ENCODE measurements around the gene B4GALT6.
A peak's percentile ranks its signal among the peaks of the same experiment; 100 is the strongest.

Gene B4GALT6

DNA sequence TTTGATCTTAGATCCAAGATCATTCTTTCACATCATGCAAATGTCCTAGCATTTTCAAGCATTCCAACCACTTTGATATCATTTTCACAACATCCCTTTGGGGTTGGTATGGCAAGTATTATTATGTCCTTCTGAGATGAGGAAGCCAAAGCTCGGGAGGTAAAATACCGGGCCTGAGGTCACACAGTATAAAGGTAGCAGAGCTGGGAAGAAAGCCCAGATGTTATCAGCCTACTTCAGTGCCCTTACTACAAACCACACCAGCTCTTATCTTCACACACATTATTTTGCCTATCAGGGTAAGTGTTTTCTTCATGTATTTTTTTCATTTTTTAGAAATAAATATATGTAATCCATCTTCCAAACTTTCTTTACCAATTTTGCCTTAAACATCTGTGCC, 4.2 kb upstream of the B4GALT6 start:
- no peak for DNase-seq (ENCODE audit: low read depth)

DNA sequence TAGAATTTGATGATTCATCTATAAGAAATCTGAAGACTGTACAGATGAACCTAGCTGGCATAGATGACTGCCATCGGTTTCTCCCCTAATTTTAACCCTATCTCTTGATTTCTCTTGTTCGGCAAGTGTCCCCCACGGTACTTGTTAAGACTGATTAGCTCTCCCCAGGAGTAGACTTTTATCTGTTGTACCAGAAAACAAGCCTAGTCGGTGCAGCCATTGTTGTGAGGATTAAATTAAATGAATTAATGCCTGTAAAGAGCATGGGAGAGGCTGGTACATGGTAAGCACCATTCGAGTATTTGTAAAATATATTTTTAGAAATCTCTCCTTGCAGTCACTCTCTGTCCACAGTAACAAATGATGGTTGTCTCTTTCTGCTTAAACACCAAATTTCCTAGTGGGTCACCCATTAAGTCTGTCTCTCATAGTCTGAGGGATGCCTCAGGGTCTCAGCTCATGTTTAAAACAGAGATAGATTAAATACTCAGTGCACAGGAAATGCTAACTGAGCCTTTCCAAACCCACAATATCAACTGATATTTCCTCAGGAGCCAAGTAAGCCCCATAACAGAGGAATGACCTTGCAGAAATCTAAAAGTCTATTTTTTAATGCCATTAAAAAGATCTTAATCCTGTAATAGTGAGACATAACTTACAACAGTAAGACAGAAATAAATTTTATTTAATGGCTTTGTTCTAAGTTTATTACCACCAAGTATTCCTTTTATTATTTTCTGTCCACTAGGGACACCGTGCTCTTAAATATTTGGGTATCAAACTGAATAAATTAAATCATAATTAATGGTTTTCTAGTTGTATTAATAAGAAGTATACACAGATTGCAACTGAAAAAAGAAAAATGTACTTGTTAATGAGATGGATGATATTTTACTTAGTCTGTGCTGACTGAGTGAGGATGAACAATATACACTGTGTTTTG, 2.9 kb upstream of the B4GALT6 start:
- no peak for DNase-seq (ENCODE audit: low read depth)

DNA sequence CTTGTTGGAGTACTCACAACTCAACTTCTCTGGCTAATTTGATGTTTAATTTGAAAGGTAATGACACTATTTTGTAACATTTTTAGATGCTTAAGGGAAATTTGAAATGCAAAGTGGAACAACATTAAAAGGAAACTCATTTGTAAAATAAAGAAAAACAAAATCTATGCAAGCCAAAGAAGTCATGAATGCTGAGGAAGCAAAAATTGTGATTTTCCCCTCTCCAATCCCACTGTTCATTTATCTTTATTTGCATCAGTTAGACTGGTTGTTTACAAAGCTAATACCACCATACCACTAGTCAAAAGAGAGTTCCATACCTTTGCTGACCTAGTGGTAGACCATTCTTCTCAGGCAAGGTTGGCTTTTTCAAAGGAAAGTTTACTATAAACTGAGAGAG, 2.2 kb upstream of the B4GALT6 start:
- DNase-seq (ENCODE audit: low read depth) = no peak

DNA sequence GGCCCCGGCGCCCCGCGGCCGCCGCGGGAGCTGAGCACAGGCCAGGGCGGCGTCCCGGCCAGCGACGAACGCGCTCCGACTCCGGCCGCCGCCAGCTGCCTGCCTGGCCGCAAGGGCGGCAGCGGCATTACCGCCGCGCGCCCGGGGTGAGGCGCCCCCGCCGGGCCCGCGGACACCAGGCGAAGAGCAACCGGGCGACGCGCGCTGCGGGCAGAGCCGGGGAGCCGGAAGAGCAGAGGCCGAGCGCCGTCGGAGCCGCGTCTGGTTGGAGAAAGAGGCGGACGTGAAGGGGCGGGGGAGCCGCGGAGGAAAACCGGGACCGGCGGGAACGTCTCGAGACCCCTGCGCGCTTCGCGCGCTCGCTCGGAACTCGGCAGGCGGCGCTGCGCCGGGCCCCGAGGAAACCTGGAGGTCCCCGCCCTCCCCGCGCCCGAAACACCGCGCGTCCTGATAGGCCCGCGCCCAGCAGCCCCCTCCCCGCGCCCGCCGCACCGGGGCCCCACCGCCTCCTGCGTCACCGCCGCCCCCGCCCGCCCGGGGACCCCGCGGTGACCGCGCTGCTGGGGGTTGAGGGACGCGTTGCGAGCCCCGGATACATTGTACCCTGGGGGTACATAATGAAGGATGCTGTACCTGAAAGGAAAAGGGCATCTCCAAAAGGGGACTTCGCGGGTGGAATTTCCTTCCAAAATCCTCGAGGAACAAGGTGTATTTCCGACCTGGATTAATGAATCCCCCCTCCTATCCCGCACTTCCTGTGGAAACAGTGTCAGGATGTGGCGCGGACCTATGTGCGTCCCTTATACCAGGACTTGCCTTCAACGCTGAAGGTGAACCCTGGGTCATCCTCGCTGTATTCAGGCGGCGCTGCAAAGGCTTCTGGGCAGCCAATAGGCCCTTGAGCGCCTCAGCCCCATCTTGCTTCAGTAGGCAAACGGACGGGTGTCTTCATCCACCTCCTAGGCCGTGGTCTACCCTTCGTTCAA, 1.0 kb upstream of the B4GALT6 start:
- DNase-seq (ENCODE audit: low read depth) = peak; percentile 56

DNA sequence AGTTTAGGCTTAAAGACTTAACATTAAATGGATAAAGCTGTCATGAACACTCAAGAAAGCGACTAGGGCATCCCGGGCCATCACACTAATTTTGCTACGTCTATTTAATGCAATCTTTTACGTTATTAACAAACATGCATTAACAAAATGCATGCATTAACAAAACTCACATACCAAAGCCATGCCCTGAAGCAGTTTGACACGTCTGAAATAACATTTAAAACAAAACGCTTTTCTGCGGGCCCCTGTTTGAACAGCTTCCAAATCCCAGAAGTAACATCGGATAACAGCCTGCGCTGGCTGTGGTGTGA, 458 bp downstream of the B4GALT6 start:
- no peak for DNase-seq (ENCODE audit: low read depth)

DNA sequence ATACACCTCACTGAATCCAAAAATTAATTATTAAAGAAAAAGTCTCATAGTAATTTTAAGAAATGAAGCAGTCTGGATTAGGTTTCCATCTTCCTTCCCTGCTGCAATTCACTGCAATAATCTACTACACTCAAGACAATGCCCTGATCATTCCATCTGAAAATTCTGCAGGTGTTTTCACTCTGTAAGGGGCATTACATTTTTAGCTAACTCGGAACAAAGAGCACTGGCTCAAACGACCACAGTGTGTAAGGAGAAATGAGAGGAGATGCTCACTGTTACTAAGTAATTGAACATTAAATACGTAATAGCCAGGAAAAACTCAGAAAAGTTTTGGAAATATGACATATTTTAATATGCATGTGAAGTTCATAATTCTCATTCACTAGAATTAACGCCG, 1.3 kb downstream of the B4GALT6 start:
- DNase-seq (ENCODE audit: low read depth) = no peak

DNA sequence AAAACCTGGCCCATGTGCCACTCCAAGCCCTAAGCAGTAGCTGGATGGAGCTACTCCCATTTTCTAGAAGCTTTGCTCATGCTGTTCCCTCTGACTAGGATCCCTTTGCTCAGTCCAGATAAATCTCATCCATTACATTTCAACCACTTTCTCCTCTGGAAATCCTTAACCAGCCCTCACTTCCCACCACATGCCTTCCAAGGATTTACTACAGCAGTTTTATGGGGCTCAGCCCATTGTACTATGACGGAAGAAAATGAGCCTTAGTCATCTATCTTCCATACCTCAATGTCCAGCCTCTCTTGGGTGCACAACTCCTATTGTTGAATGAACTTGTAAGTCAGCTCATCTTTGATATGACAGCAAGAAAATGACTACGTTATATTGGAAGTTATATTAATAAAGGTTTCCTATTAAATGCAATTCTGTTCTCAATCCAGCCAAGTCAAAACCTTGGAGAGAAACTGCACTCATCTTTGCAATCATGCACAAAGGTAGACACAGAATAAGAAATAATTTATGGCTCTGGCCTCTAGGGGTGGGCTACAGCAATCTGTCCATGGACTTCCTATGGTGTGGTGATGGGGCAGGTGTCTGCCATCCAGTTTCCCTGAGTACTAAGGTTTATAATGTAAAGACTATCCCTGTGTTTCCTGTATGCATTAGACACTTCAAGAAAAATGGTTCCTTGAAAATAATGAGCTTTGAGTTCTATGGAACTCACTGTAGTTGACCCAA, 3.4 kb downstream of the B4GALT6 start:
- no peak for DNase-seq (ENCODE audit: low read depth)

DNA sequence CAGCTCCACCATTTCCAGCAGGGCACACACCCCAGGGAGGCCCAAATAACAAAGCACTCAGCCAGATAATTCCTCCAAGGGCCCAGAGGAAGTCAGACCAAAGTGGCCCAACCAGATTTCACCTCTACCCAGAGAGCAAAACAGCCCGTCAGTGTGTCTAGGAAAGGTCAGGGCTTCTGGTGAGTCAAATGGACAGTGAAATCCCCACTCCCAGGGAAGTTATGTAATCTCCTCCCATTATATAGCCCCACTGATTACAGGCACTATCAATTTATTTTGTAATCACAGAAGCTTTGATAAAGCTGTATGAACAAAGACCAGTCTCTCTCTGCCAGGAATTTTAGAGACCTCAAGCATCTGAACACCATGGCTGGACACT, 4.0 kb downstream of the B4GALT6 start:
- no peak for DNase-seq (ENCODE audit: low read depth)

DNA sequence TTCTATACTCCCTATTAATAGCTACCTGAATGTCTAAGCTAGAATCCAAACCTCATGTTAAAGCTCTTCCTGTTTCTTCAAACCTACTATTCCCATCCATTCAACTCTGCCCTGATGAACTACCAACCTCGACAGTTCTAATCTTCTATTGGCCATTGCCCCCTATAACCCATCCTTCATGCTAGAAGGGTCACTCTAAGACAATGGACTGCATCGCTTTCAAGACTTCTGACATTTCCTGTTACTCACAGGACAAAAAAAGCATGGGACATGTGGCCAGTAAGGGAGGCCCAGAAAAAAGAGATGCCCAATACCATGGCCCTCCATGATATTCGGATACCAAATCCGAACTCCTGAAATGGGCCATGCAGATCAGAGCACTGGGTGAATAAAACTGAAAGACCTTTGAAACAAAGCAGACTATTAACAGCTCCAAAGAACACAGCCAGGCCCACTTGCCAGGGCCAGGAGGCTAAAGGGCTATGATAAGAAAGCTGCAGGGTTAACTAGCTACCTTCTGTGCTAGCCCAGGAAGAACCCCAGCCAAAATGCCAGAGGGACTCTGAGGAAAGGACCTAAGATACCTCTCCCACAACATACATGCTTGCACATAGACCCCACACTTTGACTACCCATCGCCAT, 4.5 kb downstream of the B4GALT6 start:
- no peak for DNase-seq (ENCODE audit: low read depth)

DNA sequence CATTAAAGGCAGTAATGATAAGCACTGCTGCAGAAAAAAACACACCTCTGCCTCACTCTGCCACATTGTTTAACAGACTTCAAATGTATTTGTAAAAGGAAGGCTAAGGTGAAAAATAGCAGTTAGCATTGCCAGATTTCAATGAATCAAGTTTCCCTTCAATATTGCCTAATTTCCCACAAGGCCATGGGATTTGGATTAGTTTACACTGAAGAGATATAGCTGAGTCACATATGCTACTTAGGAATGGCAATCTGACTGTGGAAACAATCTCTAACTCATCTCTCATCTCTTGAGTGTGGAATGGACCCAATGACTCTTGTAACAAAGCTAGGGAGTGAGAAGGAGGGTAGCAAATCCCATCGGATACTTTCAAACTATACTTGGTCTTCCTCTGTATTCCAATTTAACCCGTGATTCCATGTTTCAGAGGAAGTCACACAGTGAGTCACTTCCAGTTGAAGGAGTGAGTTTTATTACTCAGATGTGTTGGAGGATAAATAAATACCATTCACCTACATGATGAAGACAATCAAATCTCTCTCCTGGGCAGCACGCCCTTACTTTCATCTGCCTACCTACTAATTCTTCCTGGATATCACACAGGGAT, 5.1 kb downstream of the B4GALT6 start:
- DNase-seq (ENCODE audit: low read depth) = no peak

DNA sequence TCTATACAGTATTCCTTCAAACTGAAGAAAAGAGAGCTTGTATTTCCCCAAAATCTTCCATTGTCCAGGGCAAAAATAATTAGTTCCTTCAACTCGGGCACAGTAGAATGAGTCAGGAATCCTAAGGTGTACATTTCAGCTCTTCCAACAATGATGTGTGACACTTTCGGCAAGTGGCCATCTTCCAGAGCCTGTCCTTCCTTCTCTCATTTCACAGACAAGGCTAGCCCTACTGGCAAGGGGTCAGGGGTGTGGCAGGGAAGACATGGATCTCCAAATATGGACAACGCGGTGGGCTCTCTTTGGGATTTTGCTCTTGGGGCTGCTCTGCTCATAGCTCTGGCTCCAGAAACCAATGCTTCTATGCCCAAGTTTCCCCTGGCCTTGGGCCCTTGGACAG, 6.0 kb downstream of the B4GALT6 start:
- no peak for DNase-seq (ENCODE audit: low read depth)

DNA sequence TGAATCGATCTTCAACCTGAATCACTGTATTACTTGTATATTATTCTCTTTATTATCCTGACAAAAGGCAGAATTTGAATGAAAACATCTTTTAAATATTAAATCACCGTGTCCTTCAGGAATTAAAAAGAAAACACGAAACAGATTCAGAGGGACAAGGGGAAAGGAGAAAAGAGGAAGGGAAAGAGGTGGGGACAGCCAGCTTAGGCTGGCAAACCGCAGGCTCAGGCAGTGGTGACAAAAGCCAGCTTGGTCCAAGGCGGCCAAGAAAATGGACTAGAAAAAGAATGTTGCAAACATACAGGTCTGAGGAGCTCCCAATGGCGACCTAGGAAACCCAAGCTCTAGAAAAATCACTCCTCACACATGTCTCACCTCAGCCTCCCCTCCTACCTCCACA, 6.8 kb downstream of the B4GALT6 start:
- no peak for DNase-seq (ENCODE audit: low read depth)

DNA sequence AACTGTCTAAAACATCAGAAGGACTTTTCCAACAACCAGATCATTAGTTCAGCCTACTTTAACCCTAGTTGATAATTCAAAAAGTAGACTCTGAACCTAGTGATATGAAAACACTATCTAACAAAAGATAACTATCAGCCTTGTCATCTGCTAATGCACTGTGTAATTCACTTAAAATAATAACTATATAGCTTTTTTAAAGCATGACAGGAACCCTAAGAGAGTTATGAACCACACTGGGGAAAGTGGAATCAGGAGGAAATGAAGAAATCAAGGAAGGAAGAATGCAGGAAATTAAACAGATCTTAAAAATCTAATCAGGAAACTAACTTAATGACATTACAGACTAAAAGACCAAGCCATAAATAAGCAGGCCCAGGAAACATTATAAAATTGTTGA, 9.0 kb downstream of the B4GALT6 start:
- no peak for DNase-seq (ENCODE audit: low read depth)

DNA sequence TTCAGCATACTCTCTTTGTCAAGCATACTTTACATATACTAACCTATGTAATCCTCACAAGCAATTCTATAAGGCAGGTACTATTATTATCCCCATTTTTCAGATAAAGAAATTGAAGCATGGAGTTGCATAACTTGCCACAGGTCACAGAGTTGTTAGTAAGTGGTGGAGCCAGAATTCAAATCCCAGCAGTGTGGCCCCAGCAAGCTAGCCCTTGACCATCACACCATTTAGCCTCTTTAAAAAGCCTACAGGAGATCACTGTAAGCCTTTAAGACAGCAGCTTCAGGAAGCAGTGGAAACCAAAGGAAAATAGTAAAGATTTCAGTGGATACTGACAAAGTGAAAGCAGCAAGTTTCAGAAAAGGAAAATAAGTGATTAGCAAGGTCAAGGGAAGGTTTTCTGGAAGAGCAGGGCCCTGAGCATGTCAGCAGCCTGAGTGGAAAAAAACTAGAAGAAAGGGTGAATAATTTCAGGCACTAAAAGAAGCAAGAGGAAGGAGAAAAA, 11.7 kb downstream of the B4GALT6 start:
- no peak for DNase-seq (ENCODE audit: low read depth)

DNA sequence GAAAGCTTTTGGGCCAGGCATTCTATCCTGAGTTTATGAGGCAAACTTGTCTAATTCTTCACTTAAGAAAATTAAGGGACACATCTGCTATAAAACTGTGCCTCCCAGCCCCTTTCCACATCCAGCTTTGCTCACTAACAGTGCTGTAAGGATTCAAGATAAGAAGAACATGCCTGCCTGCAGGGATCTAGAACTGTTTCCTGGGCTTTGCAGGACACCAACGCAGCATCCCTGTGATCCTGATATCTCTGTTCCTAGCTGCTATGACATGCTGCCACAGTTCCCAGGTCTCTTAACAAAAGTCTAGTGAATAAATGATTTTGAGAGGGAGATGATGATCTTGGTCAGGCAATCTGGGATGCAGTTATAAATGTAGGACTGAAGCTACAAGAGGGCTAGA, 12.4 kb downstream of the B4GALT6 start:
- DNase-seq (ENCODE audit: low read depth) = no peak

DNA sequence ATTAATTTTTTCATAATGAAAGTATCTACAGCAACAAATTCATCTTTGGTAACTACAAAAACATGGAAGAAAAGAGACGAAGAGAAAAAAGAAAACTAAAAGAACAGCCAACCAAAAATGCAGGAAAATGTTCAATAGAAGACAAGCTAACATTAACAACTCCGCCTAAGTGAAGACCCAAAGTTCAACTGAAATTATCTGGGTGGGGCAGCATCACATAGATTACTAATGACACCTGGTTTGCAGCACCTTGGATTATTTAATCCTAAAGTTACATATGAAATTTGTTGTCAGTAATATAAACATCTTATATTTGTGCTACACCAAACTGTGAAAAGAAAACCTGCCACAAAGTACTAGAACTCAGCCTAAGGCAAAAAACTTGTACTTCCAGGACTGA, 14.8 kb downstream of the B4GALT6 start:
- DNase-seq (ENCODE audit: low read depth) = no peak

DNA sequence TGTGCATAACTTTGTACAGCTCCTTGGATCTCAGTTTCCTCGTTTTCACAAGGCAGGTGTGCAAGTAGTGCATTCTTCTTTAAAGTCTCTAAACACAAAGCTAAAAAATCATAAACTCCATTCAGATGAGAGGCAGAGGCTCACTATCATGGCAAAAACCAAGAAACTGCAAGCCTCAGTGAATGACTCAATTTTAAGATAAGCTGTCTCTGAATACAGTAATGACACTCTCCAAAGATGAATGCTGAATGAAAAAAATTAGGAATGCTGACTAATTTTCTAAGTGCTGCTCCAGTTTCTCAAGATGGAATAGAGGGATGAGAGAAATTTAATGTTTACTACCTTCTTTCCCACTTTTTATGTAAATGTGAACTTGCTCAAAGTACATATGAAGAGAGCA, 17.2 kb downstream of the B4GALT6 start:
- DNase-seq (ENCODE audit: low read depth) = no peak

DNA sequence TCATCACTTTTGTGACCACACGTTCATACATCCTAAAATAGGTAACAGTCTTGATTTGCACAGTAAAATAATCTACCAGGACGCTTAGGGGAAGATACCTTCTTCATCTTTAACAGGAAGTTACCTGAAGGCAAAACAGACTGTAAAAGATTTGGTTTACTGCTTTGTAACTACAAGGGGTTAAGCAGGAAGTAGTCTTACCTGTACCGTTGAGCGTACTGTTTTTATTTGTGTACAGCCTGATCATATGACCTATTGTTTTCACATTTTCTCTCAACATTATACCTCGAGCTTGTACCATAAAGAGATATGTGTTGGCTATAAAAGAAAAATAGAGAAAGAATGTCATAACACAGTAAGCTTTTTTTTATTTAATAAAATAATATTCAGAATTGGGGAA, 18.3 kb downstream of the B4GALT6 start:
- no peak for DNase-seq (ENCODE audit: low read depth)

DNA sequence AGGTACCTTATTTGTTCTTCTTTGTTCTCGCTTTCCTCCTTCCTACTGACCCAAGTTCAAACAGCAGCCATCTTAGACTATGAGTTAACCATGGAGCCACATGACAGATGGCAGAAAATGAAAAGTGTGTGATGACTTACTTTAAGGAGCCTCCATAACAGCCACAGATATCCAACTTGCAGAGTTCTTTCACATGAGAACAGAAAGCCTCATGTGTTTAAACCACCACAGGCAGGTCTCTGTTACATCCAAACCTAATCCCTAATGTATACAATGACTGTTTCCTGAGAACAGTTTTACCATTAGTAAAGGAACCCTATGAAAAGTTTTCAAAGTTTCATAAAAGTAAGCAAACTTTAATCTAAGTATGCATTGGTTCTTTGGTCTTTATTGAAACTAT, 20.3 kb downstream of the B4GALT6 start:
- no peak for DNase-seq (ENCODE audit: low read depth)

DNA sequence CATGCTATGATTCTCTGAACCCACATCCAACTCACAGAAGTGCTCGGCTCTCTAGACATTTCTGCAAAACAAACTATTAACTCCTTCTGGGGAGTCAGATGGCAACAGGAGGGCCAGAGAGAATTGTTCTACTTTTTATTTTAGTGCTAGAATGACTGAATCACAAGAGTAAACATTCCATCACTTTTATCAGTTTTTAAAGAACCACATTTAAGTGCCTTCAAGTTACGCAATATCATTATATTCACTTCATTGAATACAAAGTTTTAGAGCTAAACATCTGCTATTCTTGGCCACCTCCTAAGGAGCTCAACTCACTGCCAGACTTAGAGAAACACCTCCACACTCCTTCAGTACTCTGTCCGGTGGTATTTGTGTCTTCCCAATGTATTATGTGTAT, 22.4 kb downstream of the B4GALT6 start:
- no peak for DNase-seq (ENCODE audit: low read depth)

DNA sequence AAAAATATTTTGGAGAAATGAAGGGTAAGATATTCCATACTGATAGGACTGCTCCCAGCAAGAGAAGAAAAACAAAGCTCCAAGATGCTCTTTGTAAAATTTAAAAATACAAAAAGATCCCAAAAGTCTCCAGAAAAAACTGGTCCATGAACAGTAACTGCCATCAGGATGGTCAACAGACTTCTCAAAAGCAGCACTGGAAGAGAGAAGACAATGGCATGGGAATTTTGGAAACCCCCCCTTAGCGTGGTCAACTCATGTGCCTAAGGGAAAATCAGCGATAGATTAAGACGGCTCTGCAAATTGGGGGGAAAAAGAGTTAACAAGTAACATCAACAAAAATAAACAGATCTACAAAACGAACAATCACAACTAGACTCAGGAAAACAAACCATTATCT, 23.6 kb downstream of the B4GALT6 start:
- DNase-seq (ENCODE audit: low read depth) = no peak

Measured in activated T-cell treated with anti-CD3 and anti-CD28 coated beads for 48 hours (primary cell).